Immature natural killer cell (primary cell): ENCODE results near the gene PTGR1. TPM values are rescaled to one million over a fixed set of nuclear protein-coding genes. Genes with fewer than 3 reads are reported as not detected.
A peak's percentile ranks its signal among the peaks of the same experiment; 100 is the strongest.

Experiments
- DNase-seq, 3 donors: peaks; one replicate each; pipeline ENCODE4 v3.0.0; 2022; ENCODE audit warnings: mixed read lengths in 1 of 3
- H3K27ac Mint-ChIP-seq, 6 donors: one replicate each; pipeline ENCODE4 v1.8.0; 2020; ENCODE audit warnings: mixed read lengths in 6 of 6, mild to moderate bottlenecking in 5 of 6, inconsistent platforms in 4 of 6, moderate library complexity in 3 of 6
- H3K27me3 Mint-ChIP-seq, 3 donors: one replicate each; pipeline ENCODE4 v1.8.0; 2020 to 2021; ENCODE audit warnings: low read depth in 3 of 3, mild to moderate bottlenecking in 3 of 3, mixed read lengths in 3 of 3, moderate library complexity in 3 of 3, inconsistent platforms in 1 of 3
- H3K36me3 Mint-ChIP-seq, 3 donors: one replicate each; pipeline ENCODE4 v1.8.0; 2020; ENCODE audit warnings: mixed read lengths in 3 of 3, inconsistent platforms in 2 of 3, mild to moderate bottlenecking in 2 of 3
- H3K4me1 Mint-ChIP-seq, 2 donors: one replicate each; pipeline ENCODE4 v1.8.0; 2020; ENCODE audit warnings: inconsistent platforms in 2 of 2, mild to moderate bottlenecking in 2 of 2, mixed read lengths in 2 of 2, moderate library complexity in 1 of 2
- H3K4me3 Mint-ChIP-seq, 5 donors: one replicate each; pipeline ENCODE4 v1.8.0; 2020; ENCODE audit warnings: mild to moderate bottlenecking in 5 of 5, mixed read lengths in 5 of 5, inconsistent platforms in 3 of 5, moderate library complexity in 3 of 5
- H3K9me3 Mint-ChIP-seq, 6 donors: one replicate each; pipeline ENCODE4 v1.8.0; 2020; ENCODE audit warnings: mild to moderate bottlenecking in 6 of 6, mixed read lengths in 6 of 6, inconsistent platforms in 4 of 6, moderate library complexity in 3 of 6
- polyA plus RNA-seq, 3 donors: library from polyadenylated mRNA; unstranded; fragments of 300-500 nt; fragmentation: Illumina TruSeq; gene quantifications; one replicate each; pipeline ENCODE4 v1.2.3, GENCODE V29; 2021

The PTGR1 gene
- polyA plus RNA-seq, result under 1 TPM in 1 of 3 donors, not detected in 2; 0.34 TPM

DNA sequence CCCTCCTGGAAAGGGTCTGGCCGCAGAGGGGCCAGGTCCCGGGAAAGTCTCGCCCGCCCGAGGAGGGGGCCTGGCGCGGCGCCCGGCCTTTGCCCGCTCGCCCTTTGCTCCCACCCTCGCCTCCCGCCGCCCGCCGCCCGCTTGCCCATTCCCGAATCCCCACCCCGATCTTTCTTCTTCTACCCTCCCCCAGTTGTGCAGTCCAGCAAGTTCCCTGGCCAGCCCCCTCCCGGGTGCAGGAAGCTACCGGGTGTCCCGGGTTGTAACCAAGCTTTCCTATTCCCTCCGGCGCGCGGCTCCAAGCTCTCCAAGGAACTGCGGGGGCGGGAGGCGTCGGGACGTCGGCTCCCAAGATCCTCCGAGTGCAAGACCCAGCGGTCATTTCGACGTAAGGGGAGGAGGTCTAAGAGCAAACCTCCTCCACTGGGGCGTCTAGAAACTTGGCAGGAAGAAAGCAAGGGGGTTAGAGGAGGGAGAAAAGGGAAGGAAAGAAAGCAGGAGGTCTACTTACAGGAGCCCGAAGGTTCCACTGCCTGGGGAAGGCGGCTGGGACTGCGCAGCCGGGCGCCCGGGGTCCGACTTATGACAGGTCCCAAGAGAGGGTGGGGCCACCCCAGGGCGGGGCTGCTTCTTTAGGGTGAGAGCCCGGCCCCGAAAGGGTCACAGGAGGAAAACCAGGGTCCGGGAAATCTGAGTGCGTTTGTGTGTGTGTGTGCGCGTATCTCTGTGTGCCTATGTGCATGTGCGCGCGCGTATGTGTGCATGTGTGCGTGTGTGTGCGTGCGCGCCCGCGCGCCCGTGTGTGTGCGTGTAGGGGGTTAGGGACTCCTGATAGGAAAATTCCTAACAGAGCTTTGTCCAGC is at the start of gene PTGR1:
Gene PTGR1, minus strand, starts transcription at position 556 of the 863 bp plus-strand sequence. CDS start 2,225 bp downstream, outside the sequence.
- H3K27me3 Mint-ChIP-seq, result peaks cover 15 to 33% (median 27%) of the 10 kb centered on the region in 3 donors
- H3K4me3 Mint-ChIP-seq, result peak within 1 kb of the TSS; percentile 75 to 85 (median 80)
- H3K4me1 Mint-ChIP-seq, result peaks cover 25 to 27% of the 10 kb centered on the region in 2 donors
- no peak within 1 kb of the TSS for H3K27ac Mint-ChIP-seq
- DNase-seq, result no peak
- peaks cover 0 to 2% (median 0%) of the 10 kb centered on the region in 6 donors for H3K9me3 Mint-ChIP-seq
- peaks cover 0 to 5% (median 0%) of the 10 kb centered on the region in 3 donors for H3K36me3 Mint-ChIP-seq

DNA sequence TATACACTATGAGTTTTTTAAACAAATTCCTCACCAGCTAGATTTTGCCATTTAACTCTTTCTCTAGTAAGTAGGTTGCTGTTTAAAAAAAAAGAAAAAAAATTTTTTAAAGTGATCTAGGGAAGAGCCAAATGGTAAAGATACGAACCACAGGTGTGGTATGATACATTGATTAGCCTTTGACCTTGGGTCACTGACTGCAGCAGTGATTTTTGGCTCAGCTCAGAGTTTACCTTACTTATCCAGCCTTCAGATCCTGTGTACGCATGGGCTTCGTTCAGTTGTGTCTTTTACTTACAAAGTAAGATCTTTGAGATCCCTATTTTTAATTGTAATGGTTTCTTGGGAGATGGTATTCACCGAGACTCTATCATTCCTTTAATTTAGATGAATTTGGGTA is 49.6 kb upstream of the PTGR1 start:
- peaks cover 9 to 32% (median 15%) of the 10 kb centered on the region in 3 donors for H3K36me3 Mint-ChIP-seq
- no peaks in the 10 kb centered on the region for H3K4me1 Mint-ChIP-seq
- H3K27ac Mint-ChIP-seq, result no peak overlapping the region
- H3K9me3 Mint-ChIP-seq, result no peaks in the 10 kb centered on the region
- H3K27me3 Mint-ChIP-seq, result no peaks in the 10 kb centered on the region
- H3K4me3 Mint-ChIP-seq, result no peak overlapping the region
- no peak for DNase-seq

DNA sequence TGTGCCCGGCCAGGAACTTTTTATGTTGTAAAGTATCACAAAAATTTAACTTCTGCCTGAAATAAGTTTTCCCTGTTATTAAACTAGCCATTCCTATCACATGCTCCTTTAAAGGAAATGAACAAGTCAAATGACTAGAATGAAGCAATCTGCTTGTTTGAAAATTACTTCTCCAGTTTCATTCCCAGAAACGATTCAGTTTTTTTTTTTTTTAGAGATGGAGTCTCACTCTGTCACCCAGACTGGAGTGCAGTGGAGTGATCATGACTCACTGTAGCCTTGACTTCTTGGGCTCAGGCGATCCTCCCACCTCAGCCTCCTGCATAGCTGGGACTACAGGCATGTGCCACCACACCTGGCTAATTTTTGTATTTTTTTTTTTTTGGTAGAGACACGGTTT is 48.6 kb upstream of the PTGR1 start:
- H3K4me1 Mint-ChIP-seq, result no peaks in the 10 kb centered on the region
- no peaks in the 10 kb centered on the region for H3K9me3 Mint-ChIP-seq
- H3K4me3 Mint-ChIP-seq, result no peak overlapping the region
- H3K27me3 Mint-ChIP-seq, result no peaks in the 10 kb centered on the region
- no peak for DNase-seq
- peaks cover 9 to 26% (median 10%) of the 10 kb centered on the region in 3 donors for H3K36me3 Mint-ChIP-seq
- no peak overlapping the region for H3K27ac Mint-ChIP-seq

DNA sequence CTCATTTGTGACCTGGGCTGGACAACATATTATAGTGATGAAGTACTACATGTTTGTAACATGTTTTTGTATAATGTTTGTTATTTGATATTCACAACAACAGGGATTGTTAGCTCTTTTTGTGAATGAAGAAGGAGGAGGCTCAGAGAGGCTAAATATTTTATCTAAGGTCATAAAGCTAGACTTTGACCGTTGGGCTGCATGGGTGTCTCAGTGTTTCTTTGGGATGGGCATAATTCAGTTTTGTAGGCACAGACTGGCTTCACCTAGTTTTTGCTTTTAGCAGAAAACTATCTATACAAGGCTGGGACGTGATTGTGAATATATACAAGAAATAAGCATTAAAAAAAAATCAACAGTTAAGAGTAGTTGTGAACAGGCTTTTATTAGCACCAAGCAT is 47.0 kb upstream of the PTGR1 start:
- Mint-ChIP-seq H3K36me3 (peaks cover 7 to 23% (median 9%) of the 10 kb centered on the region in 3 donors), H3K4me3 (no peak overlapping the region), H3K27me3 (no peaks in the 10 kb centered on the region), H3K9me3 (no peaks in the 10 kb centered on the region), H3K4me1 (no peaks in the 10 kb centered on the region), H3K27ac (no peak overlapping the region)
- DNase-seq, result no peak

DNA sequence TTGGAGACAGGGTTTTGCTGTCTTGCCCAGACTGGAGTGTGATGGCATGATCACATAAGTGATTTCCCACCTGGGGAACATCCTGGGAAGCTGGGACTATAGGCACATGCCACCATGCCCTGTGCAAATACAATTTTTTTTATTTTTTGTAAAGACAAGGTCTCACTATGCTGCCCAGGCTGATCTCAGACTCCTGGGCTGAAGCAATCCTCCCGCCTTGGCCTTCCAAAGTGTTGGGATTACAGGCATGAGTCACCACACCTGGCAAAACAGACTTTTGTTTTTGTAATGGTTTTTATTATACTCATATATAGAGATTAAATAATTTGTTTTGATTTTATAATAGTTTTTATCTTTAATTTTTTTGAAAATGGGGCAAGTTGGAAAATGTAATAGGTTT is 46.4 kb upstream of the PTGR1 start:
- Mint-ChIP-seq H3K36me3 (peaks cover 7 to 23% (median 9%) of the 10 kb centered on the region in 3 donors), H3K27ac (no peak overlapping the region), H3K4me1 (no peaks in the 10 kb centered on the region), H3K27me3 (no peaks in the 10 kb centered on the region), H3K4me3 (no peak overlapping the region), H3K9me3 (no peaks in the 10 kb centered on the region)
- DNase-seq, result no peak

DNA sequence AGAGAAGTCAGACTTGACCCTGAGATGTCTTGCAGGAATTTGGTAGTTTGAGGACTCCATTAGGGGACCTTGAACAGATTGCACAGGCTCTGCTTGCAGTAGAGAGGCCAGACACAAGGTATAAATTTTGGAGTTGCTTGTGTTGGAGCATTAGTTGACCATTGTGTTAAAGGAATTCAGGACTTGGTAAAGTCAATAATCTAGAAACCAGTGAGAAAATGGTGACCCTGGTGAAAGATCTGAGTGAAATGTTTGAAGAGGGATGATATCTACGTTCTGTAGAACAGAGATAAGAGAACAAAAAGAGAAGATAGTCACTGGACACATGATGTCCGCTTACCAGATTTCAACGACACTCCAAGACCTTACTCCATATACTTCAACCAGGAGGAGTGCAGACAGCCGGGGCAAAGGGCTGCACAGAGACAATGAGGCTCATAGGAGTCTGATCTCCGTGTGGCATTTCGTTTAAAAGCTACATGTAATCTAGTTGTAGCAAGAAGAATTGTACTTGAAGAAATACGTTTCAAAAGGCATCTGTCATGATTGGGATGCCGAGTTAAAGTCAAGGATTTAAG is 44.8 kb upstream of the PTGR1 start:
- Mint-ChIP-seq H3K4me3 (no peak overlapping the region), H3K36me3 (peaks cover 2 to 17% (median 4%) of the 10 kb centered on the region in 3 donors), H3K27me3 (no peaks in the 10 kb centered on the region), H3K4me1 (no peaks in the 10 kb centered on the region), H3K27ac (no peak overlapping the region), H3K9me3 (no peaks in the 10 kb centered on the region)
- DNase-seq, result no peak

DNA sequence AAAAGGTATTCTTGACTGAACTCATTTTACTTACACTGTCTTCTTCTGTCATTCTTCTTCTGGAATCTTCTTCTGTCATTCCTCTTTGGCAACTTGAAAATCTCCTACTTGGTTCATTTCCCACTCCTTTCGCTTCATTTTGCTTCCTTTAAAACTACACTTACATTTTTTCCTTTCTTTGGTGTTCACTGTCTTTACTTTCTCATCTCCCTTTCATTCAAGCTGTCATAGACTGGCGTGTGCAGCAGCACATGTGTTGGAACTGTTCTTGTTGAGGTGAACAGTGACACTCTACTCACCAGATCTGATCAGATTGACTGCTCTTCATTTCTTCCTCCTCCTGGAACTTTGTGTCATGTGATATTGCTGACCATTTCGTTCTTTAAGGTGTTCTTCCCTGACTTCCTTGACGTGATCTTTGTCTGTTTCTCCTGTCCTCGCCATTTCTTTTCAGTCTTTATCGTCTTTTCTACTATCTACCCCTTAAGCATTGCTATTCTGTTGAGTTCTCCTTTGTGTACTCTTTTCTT is 38.0 kb upstream of the PTGR1 start:
- no peaks in the 10 kb centered on the region for H3K9me3 Mint-ChIP-seq
- H3K27ac Mint-ChIP-seq, result no peak overlapping the region
- peaks cover 0 to 5% (median 2%) of the 10 kb centered on the region in 3 donors for H3K27me3 Mint-ChIP-seq
- no peaks in the 10 kb centered on the region for H3K36me3 Mint-ChIP-seq
- H3K4me1 Mint-ChIP-seq, result peaks cover 17 to 35% of the 10 kb centered on the region in 2 donors
- no peak overlapping the region for H3K4me3 Mint-ChIP-seq
- no peak for DNase-seq

DNA sequence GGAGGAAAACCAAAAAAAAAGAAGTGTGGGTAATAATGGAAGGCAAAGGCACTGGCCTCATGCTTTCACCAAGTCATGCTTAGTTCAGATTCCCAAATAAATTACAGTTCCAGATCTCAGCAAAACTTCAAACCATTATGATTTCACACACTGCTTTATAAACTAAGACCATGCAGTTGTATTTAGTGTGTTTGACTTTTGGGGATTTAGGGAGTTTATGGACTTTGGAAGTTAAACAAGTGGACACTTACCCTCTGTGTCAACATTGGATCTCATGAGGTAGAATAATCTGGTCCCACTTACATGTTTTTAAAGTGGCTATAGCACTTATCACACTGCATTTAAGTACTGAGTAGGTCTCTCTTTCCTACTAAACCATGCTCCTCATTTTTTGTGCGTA is 35.4 kb upstream of the PTGR1 start:
- no peaks in the 10 kb centered on the region for H3K36me3 Mint-ChIP-seq
- H3K4me3 Mint-ChIP-seq, result no peak overlapping the region
- H3K27ac Mint-ChIP-seq, result no peak overlapping the region
- H3K4me1 Mint-ChIP-seq, result peaks cover 34 to 54% of the 10 kb centered on the region in 2 donors
- no peak for DNase-seq
- peaks cover 5 to 10% (median 5%) of the 10 kb centered on the region in 3 donors for H3K27me3 Mint-ChIP-seq
- H3K9me3 Mint-ChIP-seq, result no peaks in the 10 kb centered on the region

DNA sequence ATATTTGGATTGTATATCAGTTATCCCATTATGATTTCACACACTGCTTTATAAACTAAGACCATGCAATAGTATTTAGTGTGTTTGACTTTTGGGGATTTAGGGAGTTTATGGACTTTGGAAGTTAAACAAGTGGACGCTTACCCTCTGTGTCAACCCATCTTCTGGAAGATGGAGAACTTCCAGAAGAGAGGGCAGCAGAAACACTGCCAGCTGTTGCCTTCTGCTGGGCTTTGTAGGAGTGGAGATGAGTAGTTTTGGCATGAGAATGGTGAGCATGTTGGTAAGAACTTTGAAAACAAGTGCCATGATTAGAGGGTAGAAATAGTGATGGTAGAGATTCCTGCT is 33.9 kb upstream of the PTGR1 start:
- Mint-ChIP-seq H3K27me3 (peaks cover 5 to 10% (median 5%) of the 10 kb centered on the region in 3 donors), H3K27ac (peak overlapping the region in 2 of 6 donors; percentile 4 to 89), H3K9me3 (no peaks in the 10 kb centered on the region), H3K4me3 (peak overlapping the region in 4 of 5 donors; percentile 18 to 96 (median 58)), H3K36me3 (no peaks in the 10 kb centered on the region), H3K4me1 (peaks cover 34 to 54% of the 10 kb centered on the region in 2 donors)
- no peak for DNase-seq

DNA sequence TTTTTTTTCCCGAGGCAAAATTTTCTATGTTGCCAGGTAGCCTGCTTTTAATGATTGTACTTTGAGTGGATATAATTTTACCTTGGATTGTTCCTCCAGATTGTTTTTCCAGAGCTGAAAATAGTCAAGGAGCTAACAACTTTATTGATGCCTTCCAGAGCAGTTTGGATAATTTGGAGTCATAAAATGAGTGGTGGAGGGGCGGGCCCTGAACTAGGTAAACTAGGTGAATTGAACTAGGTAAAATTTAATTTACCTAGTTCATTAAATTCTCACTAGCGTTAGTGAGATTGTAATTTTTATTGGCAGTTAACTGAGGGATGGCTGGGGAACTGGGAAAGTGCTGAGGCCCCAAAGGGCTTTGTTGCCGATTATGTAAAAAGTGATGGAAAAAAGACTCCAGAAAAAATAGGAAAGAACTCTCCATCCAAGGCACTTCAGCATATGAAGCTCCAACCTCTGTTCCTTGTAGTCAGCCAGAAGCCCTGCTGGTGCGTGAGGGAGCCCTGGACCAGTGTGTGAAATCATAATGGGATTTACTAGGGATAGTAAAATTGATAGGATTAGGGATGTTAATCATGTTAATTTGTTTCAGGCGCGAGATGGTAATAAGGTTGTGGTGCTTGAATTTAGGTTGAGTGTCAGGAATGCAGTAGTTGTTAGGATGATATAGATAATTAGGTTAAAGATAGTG is 33.4 kb upstream of the PTGR1 start:
- Mint-ChIP-seq H3K36me3 (no peaks in the 10 kb centered on the region), H3K27ac (peak overlapping the region; percentile 89 to 96 (median 91)), H3K4me3 (peak overlapping the region in 4 of 5 donors; percentile 87 to 96 (median 94)), H3K9me3 (no peaks in the 10 kb centered on the region), H3K4me1 (peaks cover 34 to 54% of the 10 kb centered on the region in 2 donors), H3K27me3 (peaks cover 5 to 10% (median 5%) of the 10 kb centered on the region in 3 donors)
- DNase-seq, result no peak

DNA sequence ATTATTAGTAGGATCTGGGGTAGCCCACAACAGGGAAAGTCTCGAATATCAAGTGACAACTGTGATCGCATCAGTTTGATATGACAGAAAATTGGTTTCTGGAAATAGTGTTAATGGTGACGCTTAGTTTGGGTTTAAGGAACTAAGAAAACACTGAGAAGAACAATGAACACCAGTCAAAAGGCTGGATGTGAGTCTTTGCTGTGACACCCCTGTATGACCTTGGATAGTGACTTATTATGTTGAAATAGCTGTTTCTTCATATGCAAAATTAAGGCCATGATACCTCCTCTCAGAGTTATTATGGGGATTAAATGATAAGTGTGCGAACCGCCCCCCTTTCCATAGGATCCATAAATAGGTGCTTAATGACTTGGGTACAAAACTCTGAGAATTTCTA is 32.6 kb upstream of the PTGR1 start:
- DNase-seq, result no peak

DNA sequence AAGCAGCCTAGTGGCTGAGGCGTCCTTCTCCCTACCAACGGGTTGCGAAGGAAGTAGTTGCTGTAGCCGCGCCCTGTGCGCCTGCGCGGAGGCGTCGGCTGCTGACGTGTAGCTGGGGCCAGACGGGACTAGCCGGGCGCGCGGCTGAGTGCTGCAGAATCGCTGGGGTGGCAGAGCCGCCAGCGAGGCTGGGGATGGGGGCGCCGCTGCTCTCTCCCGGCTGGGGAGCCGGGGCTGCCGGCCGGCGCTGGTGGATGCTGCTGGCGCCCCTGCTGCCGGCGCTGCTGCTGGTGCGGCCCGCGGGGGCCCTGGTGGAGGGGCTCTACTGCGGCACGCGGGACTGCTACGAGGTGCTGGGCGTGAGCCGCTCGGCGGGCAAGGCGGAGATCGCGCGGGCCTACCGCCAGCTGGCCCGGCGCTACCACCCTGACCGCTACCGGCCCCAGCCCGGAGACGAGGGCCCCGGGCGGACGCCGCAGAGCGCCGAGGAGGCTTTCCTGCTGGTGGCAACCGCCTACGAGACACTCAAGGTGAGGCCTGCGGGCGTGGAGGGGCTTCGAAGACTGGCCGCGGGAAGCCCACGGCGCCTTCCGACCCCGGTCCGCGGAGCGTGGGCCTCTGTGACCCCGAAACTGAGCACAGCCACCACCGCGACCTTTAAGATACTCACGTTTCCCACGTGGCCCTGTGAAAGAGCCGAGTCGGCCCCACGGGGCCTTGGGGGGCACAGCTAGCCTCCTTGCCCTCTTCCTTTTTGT is 31.9 kb upstream of the PTGR1 start, which contains the start of gene DNAJC25:
Gene DNAJC25, plus strand, starts transcription at position 121 of the 758 bp plus-strand sequence. Its CDS starts 74 bp downstream, at position 195.
- Mint-ChIP-seq H3K9me3 (no peaks in the 10 kb centered on the region), H3K4me3 (peak within 1 kb of the TSS; percentile 93 to 100 (median 96)), H3K36me3 (no peaks in the 10 kb centered on the region), H3K27me3 (peaks cover 5 to 10% (median 5%) of the 10 kb centered on the region in 3 donors), H3K27ac (peak within 1 kb of the TSS; percentile 90 to 96 (median 92)), H3K4me1 (peaks cover 34 to 54% of the 10 kb centered on the region in 2 donors)
- peak; percentile 97 for DNase-seq

More for the DNA sequence above, 32.6 kb upstream of the PTGR1 start:
- peaks cover 5 to 10% (median 5%) of the 10 kb centered on the region in 3 donors for H3K27me3 Mint-ChIP-seq
- peak overlapping the region; percentile 89 to 96 (median 91) for H3K27ac Mint-ChIP-seq
- H3K4me3 Mint-ChIP-seq, result peak overlapping the region; percentile 87 to 97 (median 96)
- peaks cover 34 to 54% of the 10 kb centered on the region in 2 donors for H3K4me1 Mint-ChIP-seq
- no peaks in the 10 kb centered on the region for H3K36me3 Mint-ChIP-seq
- no peaks in the 10 kb centered on the region for H3K9me3 Mint-ChIP-seq

DNA sequence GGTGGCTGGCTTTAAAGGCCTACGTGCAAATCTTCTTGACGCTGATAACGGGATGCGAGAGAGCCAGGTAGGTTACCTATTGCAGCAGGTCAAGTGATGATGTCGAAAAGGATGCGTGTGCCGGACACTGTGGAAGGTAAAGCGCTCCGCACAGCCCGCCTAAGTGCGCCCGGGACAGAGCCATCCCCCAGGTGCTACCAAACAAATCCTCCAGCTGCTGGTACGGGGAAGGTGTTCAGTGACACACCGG is 31.4 kb upstream of the PTGR1 start:
- Mint-ChIP-seq H3K4me1 (peaks cover 34 to 53% of the 10 kb centered on the region in 2 donors), H3K27me3 (peaks cover 5 to 10% (median 5%) of the 10 kb centered on the region in 3 donors)
- no peak for DNase-seq

More for the DNA sequence above, 31.4 kb upstream of the PTGR1 start:
- Mint-ChIP-seq H3K36me3 (no peaks in the 10 kb centered on the region), H3K9me3 (no peaks in the 10 kb centered on the region), H3K27ac (peak overlapping the region; percentile 88 to 92 (median 90)), H3K4me3 (peak overlapping the region; percentile 93 to 100 (median 96))
